Jurkat, Clone E6-1 (cell line): Measurements from ENCODE around the gene IL20RA.
"Not testable (repeated sequence)": the region's sequence is repeated elsewhere in the genome, so short reads cannot be mapped to it uniquely, and the experiment has no call there.

Experiments used
- DNase-seq: peaks from one replicate; pipeline ENCODE4 v3.0.0-alpha.2; 2011; ENCODE audit warnings: low read depth, low spot score
- H3K4me3 ChIP-seq: 2 replicates; pipeline ENCODE4 v1.5.1; 2011; ENCODE audit warnings: mild to moderate bottlenecking, low read length, control low read depth, moderate library complexity

IL20RA gene

DNA sequence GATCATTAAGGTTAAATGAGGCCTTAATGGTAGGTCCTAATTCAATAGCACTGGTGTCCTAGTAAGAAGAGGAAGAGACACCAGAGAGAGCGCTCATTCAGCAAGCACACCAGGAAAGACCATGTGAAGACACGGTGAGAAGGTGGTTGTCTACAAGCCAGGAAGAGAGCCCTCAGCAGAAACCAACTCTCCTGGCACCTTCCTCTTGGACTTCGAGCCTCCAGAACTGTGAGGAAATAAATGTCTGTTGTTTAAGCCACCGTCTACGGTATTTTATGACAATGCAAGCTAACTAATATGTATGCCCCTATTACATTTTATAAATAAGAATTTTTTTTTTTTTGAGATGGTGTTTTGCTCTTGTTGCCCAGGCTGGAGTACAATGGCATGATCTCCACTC lies 59.3 kb downstream of the IL20RA start:
- no peak for DNase-seq

DNA sequence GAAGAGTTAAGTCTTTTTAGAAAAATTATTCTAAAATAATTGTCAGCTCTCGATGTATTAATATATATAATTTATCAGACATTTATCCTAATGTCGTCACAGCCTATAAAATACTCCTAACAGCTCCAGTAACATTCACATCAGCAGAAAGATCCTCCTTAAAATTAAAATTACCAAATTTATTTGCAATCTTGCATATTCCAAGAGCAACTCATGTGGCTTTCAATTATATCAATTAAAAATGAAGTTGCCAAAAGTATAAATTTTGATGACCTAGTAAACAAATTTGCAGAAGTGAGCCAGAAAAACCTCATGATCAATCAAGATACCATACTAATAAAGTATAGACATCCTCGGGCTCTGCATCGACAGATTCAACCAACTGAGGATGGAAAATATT lies 60.2 kb downstream of the IL20RA start:
- no peak for DNase-seq
- no peak overlapping the region for H3K4me3 ChIP-seq

More for the DNA sequence above, 59.3 kb downstream of the IL20RA start:
- no peak overlapping the region for H3K4me3 ChIP-seq

DNA sequence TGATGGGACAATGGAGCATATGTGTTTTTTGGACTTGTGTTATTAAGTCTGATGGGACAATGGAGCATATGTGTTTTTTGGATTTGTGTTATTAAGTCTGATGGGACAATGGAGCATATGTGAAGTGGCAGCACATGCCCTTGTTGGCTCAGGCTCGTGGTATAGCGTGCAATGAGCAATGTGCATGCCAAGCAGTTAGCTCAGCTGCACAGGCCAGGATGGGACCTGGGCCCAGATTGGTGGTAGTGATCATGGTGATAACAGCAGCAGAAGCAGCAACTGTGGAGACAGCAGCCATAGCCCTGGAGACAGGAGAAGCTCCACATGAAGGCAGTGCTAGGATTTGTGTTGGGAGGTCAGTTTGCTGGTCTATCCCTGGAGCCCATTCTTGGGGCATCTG lies 61.1 kb downstream of the IL20RA start:
- DNase-seq: no peak
- no peak overlapping the region for H3K4me3 ChIP-seq

DNA sequence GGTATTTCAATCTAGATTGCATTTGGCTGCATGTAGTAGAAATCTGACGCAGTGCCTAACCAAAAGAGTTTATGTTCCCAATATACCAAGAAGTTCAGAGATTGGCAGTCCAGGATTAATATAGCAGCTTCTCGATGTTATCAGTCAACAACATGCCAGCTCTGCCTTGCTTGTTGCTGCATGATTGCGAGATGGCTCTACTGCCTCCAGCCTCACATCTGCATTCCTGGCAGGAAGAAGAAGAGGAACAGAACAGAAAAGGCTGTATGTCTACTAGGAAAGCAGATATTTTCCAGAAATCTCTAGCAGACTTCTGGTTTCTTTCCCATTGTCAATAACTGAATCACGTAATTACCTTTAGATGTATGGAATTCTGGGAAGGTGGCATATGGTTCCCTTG lies 61.8 kb downstream of the IL20RA start:
- DNase-seq: no peak

DNA sequence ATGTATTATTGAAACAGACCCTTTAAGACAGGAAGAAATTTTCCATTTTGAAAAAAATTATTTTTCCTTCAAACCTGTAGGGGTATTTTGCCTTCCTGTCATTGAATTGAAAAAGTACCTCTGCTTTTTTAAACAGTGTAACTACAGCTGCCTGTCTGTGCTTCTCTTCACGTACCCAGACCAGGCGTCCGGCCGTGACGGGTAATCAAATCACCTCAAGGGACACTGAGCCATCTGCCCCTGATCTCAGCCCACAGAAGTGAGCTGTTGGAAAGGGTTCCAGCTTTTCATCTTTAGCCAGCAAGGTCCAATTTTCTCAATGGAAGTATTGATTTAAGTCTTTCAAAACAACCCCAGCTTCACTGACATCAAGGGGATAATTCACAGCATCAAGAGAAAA lies 64.7 kb downstream of the IL20RA start:
- no peak overlapping the region for H3K4me3 ChIP-seq
- DNase-seq: no peak

More for the DNA sequence above, 61.8 kb downstream of the IL20RA start:
- no peak overlapping the region for H3K4me3 ChIP-seq

DNA sequence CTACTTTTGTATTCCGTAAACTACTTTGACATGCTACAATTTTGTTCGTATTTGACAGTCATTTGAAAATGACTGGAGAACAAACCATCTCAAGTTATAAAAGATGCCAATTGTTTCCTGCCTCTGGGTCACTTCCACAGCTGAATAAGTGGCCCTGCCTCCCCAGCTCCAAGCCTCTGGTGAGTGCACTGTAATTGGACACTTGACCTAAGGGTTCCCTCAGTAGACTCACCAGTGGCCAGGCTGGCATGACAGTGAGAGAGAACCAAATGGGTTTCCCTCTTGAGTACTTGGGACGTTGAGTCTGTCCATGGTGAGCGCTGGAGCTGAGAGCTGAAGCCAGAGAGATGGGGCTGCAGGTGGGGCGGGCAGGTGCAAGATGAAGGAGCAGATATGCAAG lies 65.6 kb downstream of the IL20RA start:
- no peak for DNase-seq

DNA sequence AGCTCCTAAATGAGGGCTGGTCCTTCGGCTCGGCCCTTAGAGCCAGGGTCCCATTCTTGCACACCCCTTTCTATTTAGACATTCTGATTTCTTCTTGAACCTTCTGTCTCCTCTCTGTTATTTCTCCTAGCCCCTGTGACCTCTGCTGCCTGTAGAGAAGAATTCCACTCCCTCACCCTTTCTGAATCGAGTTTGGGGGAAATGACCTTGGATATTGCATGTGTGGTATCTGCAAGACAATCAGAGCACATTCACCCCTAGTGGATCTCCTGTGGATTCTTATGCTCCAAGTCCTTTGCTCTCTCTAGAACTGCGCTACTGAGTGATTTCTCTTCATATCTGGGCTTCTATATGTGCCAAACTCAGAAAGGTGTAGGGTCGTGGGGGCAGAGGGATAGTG lies 67.7 kb downstream of the IL20RA start:
- DNase-seq: no peak
- H3K4me3 ChIP-seq: no peak overlapping the region

More for the DNA sequence above, 65.6 kb downstream of the IL20RA start:
- no peak overlapping the region for H3K4me3 ChIP-seq

DNA sequence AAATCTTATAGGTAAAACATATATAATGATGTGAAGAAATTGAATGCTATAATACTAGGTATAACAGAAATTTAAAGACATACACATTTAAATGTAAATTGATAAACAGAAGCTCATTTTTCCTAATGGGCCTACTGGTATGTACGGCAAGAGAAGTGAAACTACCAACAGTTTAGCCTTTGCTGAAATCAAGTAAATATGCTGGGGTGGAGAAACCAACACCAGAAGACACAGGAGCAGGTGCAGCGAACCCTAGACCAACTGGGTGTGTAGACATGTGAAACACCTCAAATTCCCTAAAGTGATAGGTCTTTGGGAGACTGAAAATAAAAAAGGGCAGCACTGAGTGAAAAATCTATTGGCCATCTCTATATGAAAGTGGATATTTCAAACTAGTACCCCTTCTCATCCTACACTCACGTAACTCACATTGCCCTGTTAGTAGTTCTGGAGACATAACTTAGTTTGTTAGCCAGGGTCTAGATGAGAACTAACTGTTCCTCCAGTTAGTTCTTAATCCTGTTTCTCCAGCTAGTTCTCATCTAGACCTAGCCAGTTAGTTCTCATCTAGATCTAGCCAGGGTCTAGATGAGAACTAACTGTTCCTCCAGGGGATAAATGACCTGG lies 69.6 kb downstream of the IL20RA start:
- no peak overlapping the region for H3K4me3 ChIP-seq
- DNase-seq: no peak

DNA sequence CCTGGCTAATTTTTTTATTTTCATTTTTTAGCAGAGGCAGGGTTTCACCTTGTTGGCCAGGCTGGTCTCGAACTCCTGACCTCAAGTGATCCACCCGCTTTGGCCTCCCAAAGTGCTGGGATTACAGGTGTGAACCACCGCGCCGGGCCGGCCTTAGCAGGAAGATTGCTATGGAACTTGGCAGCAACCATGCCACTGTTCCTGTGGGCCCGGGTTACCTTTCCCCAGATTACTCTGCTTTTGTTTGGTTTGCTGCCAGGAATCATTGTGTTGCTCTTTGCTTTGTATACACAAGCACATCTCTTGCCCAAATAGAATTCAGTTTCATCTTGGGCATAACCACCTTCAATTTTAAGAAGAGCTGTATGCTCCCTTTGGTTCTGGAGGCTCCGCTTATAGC lies 71.0 kb downstream of the IL20RA start:
- DNase-seq, H3K4me3 ChIP-seq: not testable (repeated sequence)

DNA sequence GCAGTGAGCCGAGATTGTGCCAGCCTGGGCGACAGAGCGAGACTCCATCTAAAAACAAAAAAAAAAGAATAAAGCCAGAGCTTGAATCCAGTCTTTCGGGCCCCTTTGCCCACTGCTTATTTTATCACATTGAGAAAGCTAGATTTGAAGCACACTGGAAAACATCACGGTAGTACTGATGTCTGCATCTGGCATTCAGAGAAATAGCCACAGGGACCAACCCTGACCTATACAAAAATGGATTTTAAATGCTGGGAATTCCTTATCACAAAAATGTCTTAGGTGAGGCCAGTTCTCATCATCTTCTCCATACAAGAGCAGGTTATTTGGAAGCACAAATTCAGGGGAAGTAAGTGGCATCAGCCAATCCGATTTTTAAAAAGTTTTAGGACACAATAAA lies 73.2 kb downstream of the IL20RA start:
- DNase-seq: no peak
- H3K4me3 ChIP-seq: no peak overlapping the region

DNA sequence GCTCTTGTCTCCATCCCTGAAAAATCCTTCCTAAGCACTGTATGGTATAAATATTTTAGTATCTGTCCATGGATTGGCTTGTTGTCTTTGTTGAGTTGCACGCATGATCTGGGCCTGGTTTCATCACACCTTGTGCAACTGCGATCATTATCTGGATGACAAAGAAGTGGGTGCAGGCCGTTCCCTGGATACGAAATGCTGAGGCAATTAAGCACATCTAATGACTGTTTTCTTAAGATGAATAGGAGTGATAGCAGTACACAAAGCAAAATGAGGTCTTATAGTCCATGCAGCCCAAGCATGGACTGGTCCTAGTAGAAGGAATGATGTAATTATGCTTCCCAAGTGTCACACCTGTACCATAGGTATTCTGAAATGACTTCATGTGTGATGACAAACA lies 74.8 kb downstream of the IL20RA start:
- no peak overlapping the region for H3K4me3 ChIP-seq
- DNase-seq: no peak

DNA sequence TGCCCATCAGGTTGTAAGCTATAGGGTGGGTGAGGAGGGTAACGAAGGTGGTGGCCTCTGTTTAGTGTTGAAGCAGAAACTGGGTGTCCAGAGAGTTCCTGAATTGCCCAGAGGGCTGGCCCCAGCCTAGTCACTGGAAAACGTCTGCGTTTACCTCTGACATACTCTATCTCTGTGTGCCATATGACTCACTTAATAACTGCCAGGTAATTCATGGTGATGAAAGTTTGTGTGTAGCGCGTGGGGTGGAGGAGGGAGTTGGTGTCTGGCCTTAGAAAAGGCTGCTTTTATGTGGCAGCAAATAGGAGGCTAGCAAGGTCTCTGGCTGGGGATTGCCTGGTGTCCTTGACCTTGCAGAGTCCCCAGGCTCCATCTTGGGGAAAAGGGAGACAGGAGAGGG lies 75.3 kb downstream of the IL20RA start:
- no peak overlapping the region for H3K4me3 ChIP-seq
- no peak for DNase-seq

DNA sequence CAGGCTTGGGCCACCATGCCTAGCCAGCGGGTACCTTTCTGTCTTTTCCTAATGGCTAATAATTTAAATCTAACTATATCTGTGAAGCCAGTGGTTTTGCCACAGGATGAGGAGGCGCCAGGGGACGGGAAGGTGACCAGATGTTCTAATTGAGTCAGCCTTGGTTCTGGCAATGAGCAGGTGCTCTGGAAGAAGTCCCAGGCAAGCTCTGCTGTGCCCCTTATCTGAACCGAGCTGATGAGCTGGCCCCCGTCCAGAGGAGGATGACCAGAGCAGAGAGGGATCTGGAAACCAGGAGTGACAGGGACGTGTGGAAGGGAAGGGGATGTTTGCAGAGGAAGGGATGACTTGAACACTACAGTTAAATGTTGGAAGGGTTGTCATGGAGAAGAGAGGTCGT lies 75.9 kb downstream of the IL20RA start:
- H3K4me3 ChIP-seq: no peak overlapping the region
- DNase-seq: no peak

DNA sequence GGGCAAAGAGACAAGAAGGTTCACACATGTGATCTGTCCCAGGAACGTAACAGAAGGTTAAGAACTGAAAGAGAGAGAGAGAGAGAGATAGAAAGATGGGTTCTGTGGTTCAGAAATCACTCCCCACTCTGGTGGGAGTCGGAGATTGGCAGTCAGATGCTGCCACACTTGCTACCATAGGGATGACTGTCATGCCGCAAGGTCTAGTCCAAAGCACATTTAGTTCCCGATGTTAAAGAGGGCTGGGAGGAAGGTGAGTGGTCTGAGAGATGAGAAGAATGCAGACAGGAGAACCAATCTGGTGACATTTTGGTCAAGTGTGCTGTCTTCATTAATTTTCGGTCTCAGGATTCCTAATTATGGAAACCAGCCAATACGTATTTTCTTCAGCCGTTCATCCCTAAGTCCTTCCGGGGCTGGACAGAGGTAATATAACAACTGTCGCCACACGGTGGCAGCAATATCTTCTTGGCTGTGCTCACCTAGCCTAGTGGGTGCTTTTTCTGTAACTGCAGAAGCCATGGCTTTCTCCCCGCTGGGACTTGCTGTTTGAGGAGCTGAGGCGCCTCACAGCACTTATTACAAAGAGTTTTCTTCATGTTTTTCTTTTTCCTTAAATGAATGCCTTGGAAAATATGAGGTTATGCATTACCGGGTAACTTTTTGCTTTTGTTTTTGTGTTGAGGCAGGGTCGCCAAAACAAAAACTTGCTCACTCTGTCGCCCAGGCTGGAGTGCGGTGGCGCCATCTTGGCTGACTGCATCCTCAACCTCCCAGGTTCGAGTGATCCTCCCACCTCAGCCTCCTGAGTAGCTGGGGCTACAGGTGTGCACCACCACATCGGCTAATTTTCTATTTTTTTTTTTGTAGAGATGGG lies 76.7 kb downstream of the IL20RA start:
- peak; percentile 57 for DNase-seq
- no peak overlapping the region for H3K4me3 ChIP-seq

DNA sequence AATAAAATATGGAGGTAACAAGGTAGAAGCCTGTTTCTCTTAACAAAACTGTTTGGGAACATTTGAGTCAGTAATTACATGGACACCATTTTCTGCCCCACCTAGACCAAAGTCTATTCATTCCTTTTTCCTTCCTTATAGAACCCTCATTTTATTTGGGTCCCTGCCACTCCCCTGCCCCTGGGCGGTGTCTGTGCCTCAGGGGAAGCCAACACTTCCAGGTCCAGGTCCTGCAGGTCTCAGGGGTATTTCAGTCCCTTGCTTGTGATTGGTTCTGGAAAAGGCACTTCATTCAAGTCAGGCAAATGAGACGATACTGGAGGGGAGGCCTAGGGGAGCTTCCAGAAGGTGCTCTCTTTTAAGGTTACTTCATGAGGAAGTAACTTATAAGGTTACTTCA lies 80.4 kb downstream of the IL20RA start:
- no peak overlapping the region for H3K4me3 ChIP-seq
- no peak for DNase-seq

DNA sequence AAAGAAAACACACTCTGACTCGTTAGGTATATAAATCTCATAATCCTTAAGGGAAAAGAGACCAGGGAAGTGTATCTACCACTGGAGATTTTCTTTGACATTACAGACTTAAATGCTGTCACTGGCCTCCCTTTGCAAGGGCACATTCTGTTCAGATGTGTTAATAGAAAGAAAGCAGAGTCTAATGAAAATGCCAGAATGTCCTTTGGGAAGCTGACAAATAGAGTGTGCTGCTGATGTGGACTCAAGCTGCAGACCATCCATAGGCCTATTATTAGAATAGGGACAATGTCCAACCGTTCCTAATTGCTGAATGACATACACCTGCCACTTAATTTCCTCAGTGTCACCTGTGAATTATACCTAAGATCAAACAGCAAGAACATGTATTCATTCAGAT lies 81.5 kb downstream of the IL20RA start:
- no peak for DNase-seq
- H3K4me3 ChIP-seq: no peak overlapping the region

DNA sequence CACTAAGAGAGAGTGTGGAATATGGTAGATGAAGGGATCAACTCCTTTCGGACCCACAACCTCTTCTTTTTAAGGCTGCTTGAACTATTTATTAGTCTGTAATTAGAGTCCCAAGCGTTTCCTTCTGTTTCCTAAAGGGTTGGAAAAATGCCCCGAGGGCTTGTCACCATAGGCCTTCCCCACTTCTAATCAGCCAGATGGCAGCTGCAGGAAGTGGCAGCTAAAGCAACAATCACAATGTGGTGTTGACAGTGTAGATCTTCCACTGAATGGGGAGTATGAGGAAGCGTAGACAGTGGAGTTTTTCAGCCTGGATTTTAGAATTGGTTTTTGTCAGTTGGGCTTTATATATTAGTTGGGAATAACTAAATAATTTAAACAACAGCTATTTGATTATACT lies 82.1 kb downstream of the IL20RA start:
- DNase-seq: no peak
- H3K4me3 ChIP-seq: no peak overlapping the region

DNA sequence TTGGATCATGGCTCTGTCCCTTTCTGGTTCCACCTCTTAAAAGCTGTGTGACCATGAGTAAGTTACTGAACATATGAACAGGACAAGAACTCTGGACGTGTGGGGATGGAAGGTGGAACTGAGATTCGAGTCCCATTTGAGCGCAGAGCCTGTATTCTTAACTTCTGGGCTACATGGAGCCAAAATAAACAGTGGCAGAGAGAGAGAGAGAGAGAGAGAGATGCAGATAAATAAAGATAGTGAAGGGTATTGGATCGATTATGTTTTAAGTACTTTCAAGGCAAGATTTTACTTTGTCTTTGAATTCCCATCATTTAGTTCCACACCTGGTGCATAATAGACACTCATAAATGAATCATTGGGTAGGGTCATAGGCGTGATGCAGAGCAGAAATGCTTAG lies 82.9 kb downstream of the IL20RA start:
- no peak overlapping the region for H3K4me3 ChIP-seq
- no peak for DNase-seq

DNA sequence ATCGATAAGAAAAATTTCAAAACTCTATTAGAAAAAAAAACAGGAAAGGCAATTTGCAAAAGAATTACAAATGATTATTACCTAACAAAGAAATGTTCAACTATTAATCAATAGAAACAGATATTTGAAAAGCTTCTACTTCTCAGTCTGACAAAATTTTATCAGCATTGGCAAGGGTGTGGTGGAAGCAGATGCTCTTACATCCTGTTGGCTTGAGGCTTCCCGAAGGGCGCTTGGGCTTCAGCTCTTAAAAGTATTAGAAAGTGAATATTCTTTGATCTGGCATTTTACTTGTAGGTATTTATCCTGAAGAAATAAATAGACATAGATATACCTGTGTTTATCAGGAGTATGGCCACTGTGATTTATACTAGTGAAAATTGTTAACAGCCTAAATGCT lies 84.0 kb downstream of the IL20RA start:
- no peak for DNase-seq
- H3K4me3 ChIP-seq: no peak overlapping the region

DNA sequence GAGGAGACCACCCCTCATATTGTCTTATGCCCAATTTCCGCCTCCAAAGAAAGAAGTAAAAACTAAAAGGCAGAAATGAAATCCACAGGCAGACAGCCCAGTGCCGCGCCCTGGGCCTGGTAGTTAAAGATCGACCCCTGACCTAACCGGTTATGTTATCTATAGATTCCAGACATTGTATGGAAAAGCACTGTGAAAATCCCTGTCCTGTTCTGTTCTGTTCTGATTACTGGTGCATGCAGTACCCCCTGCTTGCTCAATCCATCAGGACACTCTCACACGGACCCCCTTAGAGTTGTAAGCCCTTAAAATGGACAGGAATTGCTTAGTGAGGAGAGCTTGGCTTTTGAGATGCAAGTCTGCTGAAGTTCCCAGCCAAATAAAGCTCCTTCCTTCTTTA lies 84.8 kb downstream of the IL20RA start:
- not testable (repeated sequence) for DNase-seq, H3K4me3 ChIP-seq

DNA sequence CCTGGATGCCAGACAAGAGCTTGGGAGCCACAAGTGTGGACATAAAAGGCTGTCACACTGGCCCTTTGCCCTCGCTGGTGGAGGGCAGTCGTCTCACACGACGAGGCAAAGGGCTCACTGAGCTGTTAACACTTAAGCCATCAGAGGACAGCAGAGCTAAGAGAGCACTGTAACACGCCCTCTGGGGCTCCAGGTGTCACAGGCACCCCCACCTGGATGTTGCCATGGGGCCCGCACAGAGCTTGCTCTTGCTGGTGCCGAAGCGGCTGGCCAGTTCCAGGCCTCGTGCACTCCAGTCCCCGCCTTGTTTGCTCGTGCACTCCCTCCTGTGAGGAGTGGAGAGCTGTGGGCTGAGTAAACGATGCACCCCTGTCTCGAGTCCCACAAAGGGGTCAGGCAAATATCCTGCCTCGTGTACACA lies 85.3 kb downstream of the IL20RA start:
- DNase-seq: no peak
- no peak overlapping the region for H3K4me3 ChIP-seq
